HG02885 (cell line): ENCODE measurements around the gene ARHGAP27.
"Not testable (repeated sequence)": the region's sequence is repeated elsewhere in the genome, so short reads cannot be mapped to it uniquely, and the experiment has no call there.

Experiments
- ATAC-seq: cut with Tn5 transposase; IDR thresholded peaks from one replicate; pipeline ENCODE4 v1.9.1; 2021; ENCODE audit warnings: mild to moderate bottlenecking; ENCODE audit not compliant: unreplicated experiment, poor library complexity

Gene ARHGAP27

DNA sequence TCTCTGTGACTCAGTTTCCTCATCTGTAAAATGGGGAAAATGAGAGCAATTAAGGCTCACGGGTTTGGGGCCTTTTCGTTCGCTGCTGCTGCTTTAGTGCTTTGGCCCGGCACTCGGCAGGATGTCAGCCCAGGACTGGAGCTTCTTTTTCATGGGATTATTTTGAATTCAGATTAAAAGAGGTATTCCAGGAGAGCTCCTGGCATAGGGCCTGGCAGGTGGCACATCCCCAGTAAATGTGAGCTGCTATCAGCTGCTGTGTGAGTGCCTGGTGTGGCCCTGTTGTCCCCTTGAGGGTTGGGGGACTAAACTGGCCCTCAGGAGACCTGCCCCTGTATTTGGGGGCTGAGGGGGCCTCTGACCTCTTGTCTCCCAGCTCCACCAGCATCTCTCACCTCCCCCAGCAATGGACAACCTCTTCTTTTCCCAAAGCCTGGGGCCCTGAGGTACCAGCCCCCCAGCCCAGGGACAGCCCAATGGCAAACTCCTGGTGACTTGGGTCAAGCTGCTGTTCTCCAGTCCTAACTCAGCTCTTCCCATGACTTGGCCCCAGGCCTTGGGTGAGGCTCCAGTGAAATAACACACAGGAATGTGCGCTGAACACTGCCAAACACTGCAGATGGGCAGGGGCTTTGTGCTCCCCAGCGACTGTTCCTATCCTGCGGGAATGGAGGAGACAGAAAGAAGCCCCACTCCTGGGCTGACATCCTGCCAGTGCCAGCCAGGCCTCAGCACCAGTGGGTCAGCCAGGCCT is 14.4 kb upstream of the ARHGAP27 start:
- not testable (repeated sequence) for ATAC-seq

DNA sequence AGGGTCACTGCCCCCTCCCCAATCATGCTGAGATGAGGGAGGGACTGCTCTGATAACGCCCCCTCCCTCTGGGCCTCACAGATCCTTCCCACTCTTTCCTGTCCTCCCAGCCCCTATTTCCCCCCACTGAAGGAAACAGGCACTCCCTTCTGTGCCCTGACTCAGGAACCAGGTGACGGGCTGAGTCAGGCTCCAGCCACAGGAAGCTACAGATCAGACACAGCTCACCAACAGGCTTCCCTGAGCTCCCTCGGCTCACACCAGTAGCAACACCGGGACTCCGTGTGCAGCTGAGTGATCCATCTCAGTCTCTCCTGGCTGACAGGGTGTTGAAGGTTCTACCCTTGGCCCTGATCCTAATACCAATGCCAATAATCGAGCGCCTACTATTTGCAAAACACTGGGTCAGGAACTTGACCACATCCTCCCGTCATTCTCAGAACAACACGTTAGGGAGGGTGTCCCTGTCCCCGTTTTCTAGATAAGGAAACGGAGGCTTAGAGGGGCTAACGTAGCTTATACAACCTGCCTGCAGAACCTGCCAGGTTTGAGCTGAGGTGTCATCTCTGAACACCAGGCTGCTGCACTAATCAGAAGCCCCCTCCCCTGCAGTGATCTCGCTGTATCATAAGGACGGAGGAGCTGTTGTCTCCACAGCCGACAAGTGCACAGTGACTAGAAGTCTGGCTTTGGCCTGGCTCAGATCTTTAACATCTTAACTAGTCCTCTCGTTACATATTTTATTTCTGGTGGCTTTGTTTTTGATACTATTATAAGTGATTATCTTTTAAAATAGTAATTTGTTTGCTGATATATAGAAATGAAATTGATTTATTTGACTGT is 13.5 kb upstream of the ARHGAP27 start:
- not testable (repeated sequence) for ATAC-seq

DNA sequence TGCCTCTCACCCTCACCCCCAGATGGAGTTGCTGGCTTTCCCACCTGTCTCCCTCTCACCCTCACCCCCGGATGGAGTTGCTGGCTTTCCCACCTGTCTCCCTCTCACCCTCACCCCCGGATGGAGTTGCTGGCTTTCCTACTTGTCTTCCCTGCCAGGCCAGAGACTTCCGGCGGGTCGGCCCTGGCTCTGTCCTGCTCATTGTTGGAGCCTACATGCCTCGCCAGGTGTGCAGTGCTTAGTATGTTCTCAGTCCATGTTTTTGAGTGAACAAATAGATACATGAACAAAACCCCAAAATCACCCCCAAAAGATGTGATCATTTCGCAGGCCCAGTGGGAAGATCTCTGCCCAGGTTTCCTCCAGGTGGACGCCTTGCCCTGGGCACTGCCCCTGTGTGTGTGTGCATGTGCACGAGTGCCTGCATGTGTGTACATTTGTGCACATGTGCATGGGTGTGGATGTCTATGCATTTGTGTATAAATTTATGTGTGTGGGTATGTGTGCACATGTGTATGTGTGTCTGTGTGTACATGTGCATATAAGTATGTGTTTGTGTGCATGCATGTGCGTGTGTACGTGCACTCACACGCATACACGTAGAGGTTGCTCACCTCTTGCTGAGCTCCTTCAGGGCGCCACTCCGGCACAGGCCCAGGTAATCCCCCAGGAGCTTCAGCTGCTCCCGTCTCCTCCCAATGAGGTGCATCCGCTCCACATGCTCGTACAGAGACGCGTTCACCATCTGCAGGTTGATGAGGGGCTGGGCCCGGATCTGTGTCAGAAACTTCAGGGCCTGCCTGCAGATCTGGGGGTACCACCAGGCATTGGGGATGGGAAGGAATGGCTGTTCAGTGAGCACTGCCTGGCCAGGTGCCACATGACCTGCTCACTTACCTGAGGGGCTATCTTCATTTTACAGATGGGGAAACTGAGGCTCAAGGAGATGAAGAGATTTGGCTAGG is 12.5 kb upstream of the ARHGAP27 start:
- not testable (repeated sequence) for ATAC-seq

DNA sequence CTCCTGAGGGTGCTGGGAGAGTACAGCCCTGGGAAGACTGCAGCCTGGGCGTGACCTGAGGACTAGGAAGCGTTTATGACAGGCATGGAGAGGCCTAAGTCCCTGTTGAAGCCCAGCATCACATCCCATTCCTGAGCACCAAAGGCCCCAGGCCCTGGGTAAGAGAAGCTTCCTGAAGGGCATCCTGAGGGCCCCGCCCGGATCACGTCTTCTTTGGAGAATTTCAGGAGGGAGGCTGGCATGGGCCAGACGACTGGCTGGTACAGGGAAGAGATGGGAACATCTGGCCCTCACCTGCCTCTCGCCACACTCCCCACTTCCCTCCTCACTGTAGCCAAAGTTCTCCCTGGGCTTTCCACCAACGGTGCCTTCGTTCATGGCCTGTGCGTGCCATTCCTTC is 11.6 kb upstream of the ARHGAP27 start:
- ATAC-seq: not testable (repeated sequence)

DNA sequence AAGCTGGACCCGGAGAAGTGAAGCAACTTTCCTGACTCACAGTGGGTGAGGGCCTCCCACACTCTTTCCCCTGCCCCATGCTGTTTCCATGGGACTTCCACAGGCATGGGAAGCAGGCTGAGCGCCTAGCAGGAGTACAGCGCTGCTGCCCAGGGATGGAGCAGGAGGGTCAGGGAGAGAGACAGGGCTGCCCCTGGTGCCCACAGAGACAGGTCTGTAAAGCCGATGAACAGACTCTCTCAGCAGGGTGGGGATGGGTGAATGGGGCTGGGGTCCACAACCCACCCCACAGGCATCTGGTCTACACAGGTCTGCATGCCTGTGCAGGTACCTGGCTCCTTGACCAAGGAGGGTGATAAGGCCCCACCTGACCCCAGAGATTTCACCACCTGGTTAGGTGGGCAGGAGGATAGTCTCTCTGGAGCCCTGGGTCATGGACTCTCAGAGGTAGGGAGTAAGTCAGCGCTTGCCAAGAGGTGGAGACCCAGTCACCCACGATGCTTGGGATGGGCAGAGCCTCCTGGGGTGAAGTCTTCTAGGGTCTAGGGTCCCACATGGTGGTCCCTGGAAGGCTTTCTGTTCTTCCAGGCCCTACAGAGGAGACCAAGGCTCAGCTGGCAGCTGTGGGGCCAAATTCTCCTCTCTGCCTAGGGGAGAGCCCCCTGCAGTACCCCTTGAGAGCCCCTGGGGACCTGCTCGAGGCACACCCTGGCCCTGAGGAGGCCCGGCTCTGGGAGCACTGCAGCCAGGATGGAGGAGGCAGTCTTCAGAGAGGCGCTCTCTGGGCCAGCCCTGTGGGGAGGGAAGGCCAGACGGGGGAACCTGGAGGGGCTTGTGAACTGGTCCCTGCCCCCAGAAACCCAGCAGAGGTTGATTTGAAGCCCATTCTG is 10.9 kb upstream of the ARHGAP27 start:
- ATAC-seq: not testable (repeated sequence)

DNA sequence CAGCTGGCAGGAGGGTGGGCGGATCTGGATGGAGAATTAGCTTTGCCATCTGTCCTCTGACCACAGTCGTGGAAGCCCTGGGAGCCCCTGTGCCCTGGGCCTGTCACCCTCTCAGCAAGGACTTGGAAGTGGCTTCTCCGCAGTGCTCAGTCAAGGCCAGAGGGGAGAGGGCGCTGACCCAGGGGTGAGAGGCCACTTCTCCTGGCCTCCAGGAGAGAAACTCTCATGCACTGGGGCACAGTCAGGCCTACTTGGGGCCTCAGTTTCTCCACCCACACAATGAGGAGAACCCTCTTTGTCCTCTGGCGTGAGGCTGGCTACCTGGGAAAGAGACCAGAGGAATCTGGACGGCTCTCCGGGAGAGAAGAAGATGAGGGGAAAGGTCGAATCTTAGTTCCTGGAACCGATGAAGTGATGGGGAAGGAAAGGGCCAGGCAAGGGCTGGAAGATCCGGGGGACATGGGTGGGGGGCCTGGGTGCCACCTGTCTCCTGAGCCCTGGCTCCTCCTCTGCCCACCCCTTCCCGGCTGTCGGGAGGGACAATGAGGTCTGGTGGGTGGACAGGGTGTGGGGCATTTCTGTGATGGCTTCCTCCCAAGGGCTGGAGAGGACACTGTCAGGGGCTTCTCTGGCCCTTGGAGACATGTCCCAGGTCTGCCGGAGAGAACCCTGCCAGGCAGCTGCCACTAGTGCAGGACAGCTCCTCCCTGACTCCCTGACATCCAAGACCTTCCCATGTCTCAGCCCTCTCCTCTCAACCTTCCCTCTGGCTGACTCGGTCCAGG is 9.0 kb upstream of the ARHGAP27 start:
- ATAC-seq: no peak

DNA sequence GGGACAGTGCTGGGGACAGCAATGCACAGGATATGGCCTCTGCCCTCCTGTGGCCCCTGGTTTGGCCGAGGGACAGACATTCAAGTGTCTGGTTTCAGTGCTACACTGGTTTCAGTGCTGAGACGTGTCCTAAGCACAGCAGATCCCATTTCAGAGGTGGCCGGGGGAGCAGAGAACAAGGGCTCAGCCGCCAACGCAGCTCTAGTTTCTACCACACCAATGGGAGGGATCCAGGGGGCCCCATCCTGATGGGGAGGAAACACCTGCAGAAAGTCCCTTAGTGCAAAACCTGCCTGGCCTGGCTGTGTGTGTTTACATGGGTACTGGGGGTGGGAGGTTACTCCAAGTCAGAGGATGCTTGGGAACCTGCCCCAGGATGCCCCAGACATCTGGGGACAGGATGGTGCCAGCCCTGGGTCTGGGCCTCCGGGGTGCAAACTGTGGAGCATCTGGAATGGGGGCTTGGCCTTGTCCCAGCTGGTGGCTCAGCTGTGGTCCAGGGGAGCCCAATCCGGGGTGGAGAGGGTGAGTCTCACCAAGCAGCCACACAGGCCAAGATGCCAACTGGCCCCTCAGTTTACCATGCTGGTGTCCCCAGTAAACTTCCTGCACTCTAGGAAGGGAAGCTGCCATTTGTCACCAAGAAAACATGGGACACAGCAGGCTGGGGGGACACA is 8.3 kb upstream of the ARHGAP27 start:
- peak; percentile 82 for ATAC-seq

DNA sequence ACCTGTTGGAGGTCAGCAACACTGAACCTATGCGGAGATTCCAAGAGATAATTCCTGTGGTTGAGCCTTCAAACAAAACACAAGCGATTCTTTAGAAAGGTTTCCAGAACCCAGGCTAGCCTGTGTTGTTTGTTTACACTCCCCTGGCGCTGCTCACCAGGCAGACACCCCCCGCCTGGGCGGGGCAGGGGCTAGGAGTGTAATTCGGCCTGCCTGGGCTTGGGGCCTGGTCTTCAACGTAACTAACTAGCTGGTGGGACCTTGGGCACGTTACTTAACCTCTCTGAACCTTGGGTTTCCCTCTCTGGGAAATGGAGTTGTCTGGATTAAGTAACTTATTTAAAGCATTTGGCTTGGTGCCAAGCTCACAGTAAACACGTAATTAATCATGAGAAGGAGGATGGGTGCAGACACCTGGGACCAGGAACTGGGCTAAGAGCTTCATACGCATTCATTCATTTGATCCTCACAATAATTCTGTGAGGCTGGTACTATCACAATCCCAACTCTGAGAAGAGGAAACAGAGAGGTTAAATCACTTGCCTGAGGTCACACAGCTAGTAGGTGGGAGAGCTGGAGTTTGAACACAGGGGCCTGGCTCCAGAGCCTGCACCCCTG is 7.6 kb upstream of the ARHGAP27 start:
- ATAC-seq: no peak

DNA sequence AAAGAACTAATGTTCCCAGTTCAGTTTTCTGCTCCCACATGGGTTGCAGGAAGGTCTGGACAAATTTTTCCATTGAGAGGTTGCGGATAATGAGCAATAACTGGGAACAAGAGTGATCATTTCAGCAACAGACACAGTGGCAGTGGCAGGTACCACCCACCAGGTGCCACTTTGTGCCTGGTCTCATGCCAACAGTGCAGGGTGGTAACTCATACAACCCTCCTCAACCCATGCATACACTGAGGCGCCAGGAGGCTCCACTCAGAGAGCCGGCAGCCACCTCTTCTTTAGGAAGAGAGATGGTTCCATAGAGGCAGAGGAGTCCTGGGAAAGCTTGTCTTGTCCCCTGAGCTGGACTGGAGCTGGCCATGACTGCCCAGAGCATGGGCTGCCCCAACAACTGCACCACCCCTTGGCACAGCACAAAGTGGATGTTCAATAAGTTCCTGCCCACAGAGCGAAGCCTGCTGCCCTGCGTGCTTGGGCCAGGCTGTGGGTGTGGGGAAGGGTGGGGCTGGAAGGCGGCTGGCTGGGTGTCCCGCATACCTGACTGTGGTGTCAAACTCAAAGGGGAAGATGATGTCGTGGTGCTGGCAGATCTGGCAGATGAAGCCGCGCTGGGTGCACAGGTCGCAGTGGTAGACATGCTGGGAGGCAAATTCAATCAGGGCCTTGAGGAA is 6.4 kb upstream of the ARHGAP27 start:
- no peak for ATAC-seq

DNA sequence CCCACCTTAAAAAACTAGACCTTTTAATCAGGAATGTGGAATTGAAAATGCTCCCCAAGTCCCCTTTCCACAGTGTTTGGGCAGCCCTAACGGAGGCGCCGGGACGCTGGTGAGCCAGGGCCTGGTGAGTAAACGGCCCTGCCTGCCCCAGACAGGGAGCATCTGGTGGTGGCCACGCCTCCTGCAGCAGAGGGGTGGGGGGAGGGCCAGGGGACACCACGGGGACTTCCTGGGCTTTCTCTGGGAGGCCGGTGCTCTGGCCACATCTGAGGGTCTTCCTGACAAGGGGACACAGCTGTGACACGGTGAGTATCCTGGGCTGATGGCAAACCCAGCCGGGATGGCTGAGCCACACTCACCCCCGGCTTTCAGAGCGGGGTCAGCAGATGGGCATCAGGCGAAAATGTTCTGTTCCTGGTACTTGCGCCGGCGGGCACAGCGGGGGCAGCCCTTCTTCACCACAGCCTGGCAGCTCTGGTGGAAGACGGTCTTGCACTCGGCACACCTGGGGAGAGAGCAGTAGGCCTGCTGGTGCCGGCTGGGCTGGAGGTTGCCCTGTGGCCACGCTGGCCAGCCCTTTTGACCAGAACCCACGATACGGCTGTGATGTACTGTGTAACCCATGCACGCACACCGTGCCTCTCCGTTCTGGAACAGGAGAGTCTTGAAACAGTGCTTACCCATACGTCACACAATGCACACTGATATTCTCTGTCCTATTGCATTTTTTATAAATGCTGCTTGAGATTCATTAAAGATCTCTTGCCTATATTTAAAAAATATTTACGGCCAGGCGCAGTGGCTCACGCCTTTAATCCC is 5.0 kb upstream of the ARHGAP27 start:
- no peak for ATAC-seq

DNA sequence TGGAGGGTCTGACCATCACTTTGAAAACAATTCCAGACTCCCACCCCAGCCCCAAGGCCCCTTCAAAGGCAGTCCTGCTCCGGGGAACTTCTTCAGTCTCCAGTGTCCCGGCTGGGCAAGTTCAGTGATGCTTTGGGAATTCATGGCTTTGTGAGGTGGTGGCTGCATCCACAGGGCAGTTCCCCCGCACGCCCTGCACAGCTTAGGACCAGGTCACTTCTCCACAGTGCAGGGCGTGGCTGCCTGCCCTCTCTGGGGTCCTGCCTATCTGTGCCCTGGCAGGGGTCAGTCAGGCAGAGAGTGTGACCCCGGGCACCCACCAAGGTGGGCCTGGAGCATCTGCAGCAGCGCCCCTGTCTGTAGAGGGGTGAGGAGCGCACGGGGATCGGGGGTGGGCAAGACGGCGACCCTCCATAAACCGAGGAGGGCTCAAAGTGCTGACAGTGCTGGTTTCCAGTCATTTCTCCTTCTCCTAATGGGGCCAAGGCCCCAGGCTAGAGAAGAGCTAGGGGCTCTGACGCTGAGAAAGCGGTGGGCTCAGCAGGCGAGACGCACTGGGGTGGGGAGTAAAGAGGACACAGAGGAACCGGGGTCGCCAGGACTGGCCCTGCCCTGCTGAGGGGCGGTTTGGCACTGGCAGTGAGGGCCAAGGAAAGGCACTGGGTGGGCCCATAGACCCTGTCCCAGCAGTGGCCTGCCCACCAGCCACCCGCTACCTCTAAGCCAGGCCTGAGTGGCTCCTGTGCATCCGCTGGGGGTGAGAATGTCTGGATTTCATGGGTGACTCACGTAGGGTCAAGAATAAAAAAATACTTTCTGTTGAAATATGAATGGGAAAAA is 4.2 kb upstream of the ARHGAP27 start:
- ATAC-seq: no peak

DNA sequence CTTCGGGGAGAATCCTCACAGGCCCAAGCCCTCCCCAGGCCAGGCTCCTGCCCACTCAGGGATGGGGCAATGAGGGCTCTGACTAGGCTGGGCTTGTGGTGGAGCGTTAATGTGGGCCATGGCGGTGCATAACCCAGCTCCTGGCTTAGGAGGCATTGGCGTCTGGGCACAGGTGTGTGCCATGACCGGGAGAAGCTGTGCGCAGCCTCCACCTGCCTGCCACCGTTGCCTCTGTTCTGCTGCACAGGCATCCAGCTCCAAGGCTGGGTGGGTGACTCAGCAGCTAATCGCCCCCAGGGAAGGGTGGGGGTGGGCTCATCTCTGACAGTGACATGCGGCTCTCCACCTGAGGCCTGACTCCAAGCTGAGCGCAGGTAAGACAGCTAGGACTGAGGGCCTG is 3.5 kb upstream of the ARHGAP27 start:
- ATAC-seq: no peak

DNA sequence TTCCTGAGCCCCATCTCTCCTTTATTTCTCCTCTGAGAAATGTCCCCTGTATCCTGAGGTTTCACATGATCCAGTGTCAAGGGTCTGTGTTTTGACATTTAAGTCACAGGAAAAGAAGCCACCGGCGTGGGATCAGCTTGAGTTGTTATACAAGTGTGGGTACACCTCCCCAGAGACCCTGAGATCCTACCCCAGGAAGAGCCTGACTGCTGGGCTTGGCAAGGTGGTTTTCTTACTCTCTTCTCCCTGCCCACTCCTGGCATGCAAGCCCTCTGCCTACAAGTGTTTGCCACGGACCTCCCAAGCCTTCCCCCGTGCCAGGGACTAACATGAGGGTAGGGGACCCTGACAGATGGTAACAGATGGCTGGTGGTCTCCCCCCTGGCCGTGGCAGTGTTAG is 2.8 kb upstream of the ARHGAP27 start:
- ATAC-seq: no peak

DNA sequence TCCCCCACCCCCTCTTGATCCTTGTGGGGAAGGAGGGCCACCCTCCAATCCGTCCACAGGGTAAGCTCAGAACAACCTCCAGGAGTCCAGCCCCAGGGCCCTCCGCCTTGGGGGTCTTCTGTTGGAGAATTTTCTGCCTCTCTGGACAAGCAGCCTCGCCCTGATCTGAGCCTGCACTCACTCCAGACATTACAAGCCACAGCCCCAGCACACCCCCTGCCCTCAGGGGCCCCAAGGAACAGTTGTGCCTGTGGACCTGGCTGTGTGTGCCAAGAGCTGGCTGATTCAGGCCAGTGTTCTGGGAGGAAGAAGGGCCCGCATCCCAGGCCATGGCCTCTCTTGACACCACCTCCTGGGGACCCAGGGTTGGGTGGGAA is 477 bp upstream of the ARHGAP27 start:
- no peak for ATAC-seq

DNA sequence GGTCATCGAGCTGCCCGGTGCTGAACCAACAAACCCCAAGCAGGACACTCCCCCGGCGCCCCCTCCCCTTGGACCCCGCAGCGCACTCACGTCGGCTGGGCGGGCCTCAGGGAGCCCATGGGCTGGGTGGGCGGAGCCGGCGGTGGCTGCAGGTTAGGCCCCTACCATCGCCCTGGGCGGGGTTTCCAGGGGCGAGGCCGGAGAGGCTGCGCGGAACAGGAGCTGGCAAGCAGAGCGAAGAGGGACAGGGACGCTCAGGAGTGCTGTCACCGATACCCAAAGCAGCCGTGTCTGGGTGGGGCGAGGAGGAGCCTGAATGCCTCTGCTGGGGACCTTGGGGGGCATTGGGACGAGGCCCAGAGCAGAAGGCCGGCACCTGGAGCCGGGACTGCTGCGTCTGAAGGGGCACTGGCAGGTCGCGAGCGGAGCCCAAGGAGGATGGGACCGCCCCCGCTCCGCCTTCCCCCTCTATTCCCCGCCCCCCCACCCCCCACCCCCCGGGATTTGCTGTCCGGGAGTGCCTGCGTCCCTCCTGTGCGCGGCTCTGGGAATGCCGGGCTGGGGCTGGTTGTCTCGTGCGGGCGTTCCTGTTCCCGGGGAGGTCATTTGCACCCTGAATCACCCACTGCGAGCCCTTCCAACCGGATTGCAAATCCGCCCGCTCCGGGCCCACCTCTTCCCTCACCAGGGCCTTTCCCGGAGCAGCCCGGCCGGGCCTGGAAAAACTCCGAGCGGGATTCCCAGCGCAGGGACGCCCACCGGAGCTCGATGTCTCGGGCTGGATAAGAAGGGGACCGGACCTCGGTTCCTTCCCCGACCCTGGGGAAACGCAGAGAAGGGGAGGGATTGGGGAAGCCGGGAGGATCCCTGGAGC is 902 bp downstream of the ARHGAP27 start:
- ATAC-seq: peak; percentile 55
